Smooth muscle cell (in vitro differentiated cells): ENCODE measurements around the gene TRAPPC12. TPM values are rescaled to one million over a fixed set of nuclear protein-coding genes. Genes with fewer than 3 reads are reported as not detected.

Source experiments
- DNase-seq: peaks from one replicate; lab custom pipeline; 2025; ENCODE audit not compliant: unreplicated experiment; lab: John Stamatoyannopoulos, UW
- H2AFZ ChIP-seq: fragments of 200-600 bp; sonication (generic); 2 replicates; pipeline ENCODE4 v1.6.0; 2016; ENCODE audit warnings: antibody characterized with exemption, low read depth, mild to moderate bottlenecking
- H3F3A ChIP-seq: fragments of 200-600 bp; sonication (generic); 2 replicates; pipeline ENCODE4 v1.6.0; 2017; ENCODE audit warnings: antibody characterized with exemption, low read depth
- H3K27ac ChIP-seq: fragments of 200-600 bp; sonication (generic); 2 replicates; pipeline ENCODE4 v1.5.1; 2016; ENCODE audit warnings: low read depth, mild to moderate bottlenecking
- H3K27me3 ChIP-seq: fragments of 200-600 bp; sonication (generic); 2 replicates; pipeline ENCODE4 v1.6.1; 2016; ENCODE audit warnings: low read depth, mild to moderate bottlenecking
- H3K36me3 ChIP-seq: fragments of 200-600 bp; sonication (generic); 2 replicates; pipeline ENCODE4 v1.5.1; 2016; ENCODE audit warnings: low read depth
- H3K4me1 ChIP-seq: fragments of 200-600 bp; sonication (generic); 2 replicates; pipeline ENCODE4 v1.5.1; 2016; ENCODE audit warnings: low read depth
- H3K4me2 ChIP-seq: fragments of 200-600 bp; sonication (generic); 2 replicates; pipeline ENCODE4 v1.6.0; 2016; ENCODE audit warnings: mild to moderate bottlenecking
- H3K4me3 ChIP-seq: fragments of 200-600 bp; sonication (generic); 2 replicates; pipeline ENCODE4 v1.5.1; 2016; ENCODE audit warnings: mild to moderate bottlenecking
- H3K79me2 ChIP-seq: fragments of 200-600 bp; sonication (generic); 2 replicates; pipeline ENCODE4 v1.6.0; 2016; ENCODE audit warnings: low read depth, mild to moderate bottlenecking
- H3K9ac ChIP-seq: fragments of 200-600 bp; sonication (generic); 2 replicates; pipeline ENCODE4 v1.6.0; 2016; ENCODE audit warnings: low read depth
- H3K9me3 ChIP-seq: fragments of 200-600 bp; sonication (generic); replicated peaks from 2 replicates; pipeline ENCODE4 v1.5.1; 2016; ENCODE audit warnings: low read depth
- H4K20me1 ChIP-seq: fragments of 200-600 bp; sonication (generic); 2 replicates; pipeline ENCODE4 v1.6.0; 2016; ENCODE audit warnings: low read depth
- WGBS: methylation state at CpG from one replicate; pipeline ENCODE4 v1.1.7; 2016; ENCODE audit warnings: low lambda C conversion rate; 5-methylcytosine and 5-hydroxymethylcytosine counted together
- polyA plus RNA-seq: library from polyadenylated mRNA; unstranded; fragments of >200 nt; fragmentation: Nextera tagmentation; extraction: Ambion mirVana; gene quantifications from 2 replicates; pipeline ENCODE4 v1.2.1, GENCODE V29; 2016
- total RNA-seq: library from RNA; depleted of rRNA; stranded (reverse); fragments of >200 nt; gene quantifications from 2 replicates; pipeline ENCODE4 v1.2.3, GENCODE V29; 2014
- TF ChIP-seq, protein P1 (sequence below): fragments of 200-600 bp; sonication (generic); IDR thresholded peaks from 2 replicates; pipeline ENCODE4 v1.5.1; 2017; ENCODE audit warnings: borderline replicate concordance, mild to moderate bottlenecking, antibody characterized with exemption; ENCODE audit not compliant: insufficient read depth, poor library complexity, severe bottlenecking

The TRAPPC12 gene
- total and polyA plus RNA-seq, 2 experiments from 2014 or later: 26.0 to 55.4 TPM

DNA sequence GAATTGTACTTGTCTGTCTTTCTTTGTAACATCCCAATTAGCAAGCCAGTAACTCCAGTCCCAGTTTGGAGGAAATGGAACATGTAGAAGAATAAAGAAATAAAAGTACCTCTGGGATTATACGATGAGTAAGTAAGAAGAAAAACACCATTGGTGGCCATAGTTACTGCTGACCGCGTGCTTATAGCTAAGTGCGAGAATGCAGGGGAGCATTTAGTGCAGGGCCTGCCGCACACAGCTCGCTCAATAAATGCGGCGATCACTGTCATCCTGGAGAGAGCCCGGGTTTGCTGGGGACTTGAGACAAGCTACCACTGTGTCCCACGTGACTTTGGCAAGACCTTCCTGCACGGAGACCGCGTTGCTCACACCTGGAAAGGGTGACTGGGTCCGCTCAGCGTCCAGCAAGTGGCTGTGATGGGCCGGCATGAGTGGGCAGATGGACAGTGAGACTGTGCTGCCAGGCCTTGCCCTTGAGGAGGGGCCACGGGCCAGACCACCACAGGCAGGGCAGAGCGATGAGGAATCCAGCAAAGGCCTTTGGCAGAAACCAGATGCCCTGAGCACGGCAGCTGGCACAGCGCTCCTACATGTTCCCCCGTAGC is 85.0 kb downstream of the TRAPPC12 start:
- H3K9me3 ChIP-seq: no peaks in the 10 kb centered on the region
- H3K4me2 ChIP-seq: peak overlapping the region; percentile 69
- WGBS: 99% methylated on average over 21 of the region's 21 CpGs
- H3K9ac ChIP-seq: peak overlapping the region; percentile 42
- DNase-seq: no peak
- peak overlapping the region; percentile 88 for H3K27ac ChIP-seq
- H3K4me1 ChIP-seq: no peaks in the 10 kb centered on the region
- no peak overlapping the region for H2AFZ ChIP-seq
- H3K36me3 ChIP-seq: no peaks in the 10 kb centered on the region
- no peaks in the 10 kb centered on the region for H3K79me2 ChIP-seq
- H3F3A ChIP-seq: no peaks in the 10 kb centered on the region
- H3K27me3 ChIP-seq: no peaks in the 10 kb centered on the region
- H3K4me3 ChIP-seq: no peak overlapping the region
- TF ChIP-seq, protein P1, sequence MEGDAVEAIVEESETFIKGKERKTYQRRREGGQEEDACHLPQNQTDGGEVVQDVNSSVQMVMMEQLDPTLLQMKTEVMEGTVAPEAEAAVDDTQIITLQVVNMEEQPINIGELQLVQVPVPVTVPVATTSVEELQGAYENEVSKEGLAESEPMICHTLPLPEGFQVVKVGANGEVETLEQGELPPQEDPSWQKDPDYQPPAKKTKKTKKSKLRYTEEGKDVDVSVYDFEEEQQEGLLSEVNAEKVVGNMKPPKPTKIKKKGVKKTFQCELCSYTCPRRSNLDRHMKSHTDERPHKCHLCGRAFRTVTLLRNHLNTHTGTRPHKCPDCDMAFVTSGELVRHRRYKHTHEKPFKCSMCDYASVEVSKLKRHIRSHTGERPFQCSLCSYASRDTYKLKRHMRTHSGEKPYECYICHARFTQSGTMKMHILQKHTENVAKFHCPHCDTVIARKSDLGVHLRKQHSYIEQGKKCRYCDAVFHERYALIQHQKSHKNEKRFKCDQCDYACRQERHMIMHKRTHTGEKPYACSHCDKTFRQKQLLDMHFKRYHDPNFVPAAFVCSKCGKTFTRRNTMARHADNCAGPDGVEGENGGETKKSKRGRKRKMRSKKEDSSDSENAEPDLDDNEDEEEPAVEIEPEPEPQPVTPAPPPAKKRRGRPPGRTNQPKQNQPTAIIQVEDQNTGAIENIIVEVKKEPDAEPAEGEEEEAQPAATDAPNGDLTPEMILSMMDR: no peak
- peaks cover 5% of the 10 kb centered on the region for H4K20me1 ChIP-seq

- Histone ChIP-seq H3K4me3 (no peak overlapping the region), H3K27me3 (no peaks in the 10 kb centered on the region), H2AFZ (no peak overlapping the region), H3K9ac (peak overlapping the region; percentile 42), H3K9me3 (no peaks in the 10 kb centered on the region), H3F3A (no peaks in the 10 kb centered on the region), H3K4me1 (no peaks in the 10 kb centered on the region), H3K4me2 (peak overlapping the region; percentile 69), H4K20me1 (peaks cover 5% of the 10 kb centered on the region), H3K27ac (peak overlapping the region; percentile 88), H3K79me2 (no peaks in the 10 kb centered on the region), H3K36me3 (no peaks in the 10 kb centered on the region)
- no peak for DNase-seq
- TF ChIP-seq, protein P1: no peak
- WGBS: 72% methylated on average over 28 of the region's 28 CpGs
Measured at GRCh38 chr2:3465328-3465727, 85.8 kb downstream of the TRAPPC12 start.

- no peaks in the 10 kb centered on the region for H3K27me3 ChIP-seq
- no peak for DNase-seq
- H3F3A ChIP-seq: no peaks in the 10 kb centered on the region
- no peaks in the 10 kb centered on the region for H3K4me1 ChIP-seq
- peak overlapping the region; percentile 69 for H3K4me2 ChIP-seq
- WGBS: 42% methylated on average over 13 of the region's 13 CpGs
- H3K79me2 ChIP-seq: no peaks in the 10 kb centered on the region
- TF ChIP-seq, protein P1: no peak
- H3K4me3 ChIP-seq: no peak overlapping the region
- H3K9ac ChIP-seq: peak overlapping the region; percentile 72
- no peaks in the 10 kb centered on the region for H3K9me3 ChIP-seq
- peak overlapping the region; percentile 88 for H3K27ac ChIP-seq
- no peak overlapping the region for H2AFZ ChIP-seq
- no peaks in the 10 kb centered on the region for H3K36me3 ChIP-seq
- peaks cover 5% of the 10 kb centered on the region for H4K20me1 ChIP-seq
Measured at GRCh38 chr2:3465844-3466481, 86.5 kb downstream of the TRAPPC12 start.

- H3K36me3 ChIP-seq: no peaks in the 10 kb centered on the region
Measured at GRCh38 chr2:3466482-3466863, 87.0 kb downstream of the TRAPPC12 start.

More at GRCh38 chr2:3466482-3466863, 87.0 kb downstream of the TRAPPC12 start:
- H3K9ac ChIP-seq: peak overlapping the region; percentile 72
- no peaks in the 10 kb centered on the region for H3F3A ChIP-seq
- no peaks in the 10 kb centered on the region for H3K4me1 ChIP-seq
- H3K4me2 ChIP-seq: peak overlapping the region; percentile 69
- no peak overlapping the region for H2AFZ ChIP-seq
- DNase-seq: no peak
- no peaks in the 10 kb centered on the region for H3K79me2 ChIP-seq
- peak overlapping the region; percentile 88 for H3K27ac ChIP-seq
- H3K9me3 ChIP-seq: no peaks in the 10 kb centered on the region
- WGBS: 100% methylated on average over 9 of the region's 9 CpGs
- TF ChIP-seq, protein P1: no peak
- no peak overlapping the region for H3K4me3 ChIP-seq
- H4K20me1 ChIP-seq: peaks cover 5% of the 10 kb centered on the region
- no peaks in the 10 kb centered on the region for H3K27me3 ChIP-seq
